NCI-H748 treated with DMSO at 0.1 percent for 48 hours (cell line): ENCODE results near the gene SPDYE18.
"Not testable (repeated sequence)": the region's sequence is repeated elsewhere in the genome, so short reads cannot be mapped to it uniquely, and the experiment has no call there.

ENCODE experiments used
- DNase-seq: peaks from one replicate; lab custom pipeline; 2025; lab: John Stamatoyannopoulos, UW

SPDYE18 gene

GRCh38 chr7:77005461-77006057, 56.8 kb downstream of the SPDYE18 start:
- not testable (repeated sequence) for DNase-seq

GRCh38 chr7:77004151-77004550, 58.2 kb downstream of the SPDYE18 start:
- DNase-seq: not testable (repeated sequence)

GRCh38 chr7:77003241-77003640, 59.1 kb downstream of the SPDYE18 start:
- DNase-seq: not testable (repeated sequence)

GRCh38 chr7:77002678-77003233, 59.6 kb downstream of the SPDYE18 start:
- not testable (repeated sequence) for DNase-seq

- DNase-seq: not testable (repeated sequence)
These were observed 60.3 kb downstream of the SPDYE18 start for GRCh38 chr7:77002104-77002503.
